Fibroblast of the aortic adventitia (primary cell): Measurements from ENCODE around the gene STAT1. TPM values are rescaled to one million over a fixed set of nuclear protein-coding genes. Genes with fewer than 3 reads are reported as not detected.

Source experiments
- DNase-seq: peaks from one replicate; pipeline ENCODE4 v3.0.0-alpha.2; 2010; ENCODE audit warnings: low read depth
- H3K4me3 ChIP-seq: 2 replicates; pipeline ENCODE4 v1.5.1; 2011; ENCODE audit warnings: low read depth, mild to moderate bottlenecking, control low read depth, low read length, moderate library complexity
- CTCF ChIP-seq: IDR thresholded peaks from 2 replicates; pipeline ENCODE4 v1.5.1; 2011; ENCODE audit warnings: mild to moderate bottlenecking, low read length, control low read depth, inconsistent platforms; ENCODE audit not compliant: insufficient read depth
- total RNA-seq: library from RNA; depleted of rRNA; stranded (reverse); fragments of >200 nt; gene quantifications from 2 replicates; pipeline ENCODE4 v1.2.3, GENCODE V29; 2012; ENCODE audit warnings: low replicate concordance

The STAT1 gene
- total RNA-seq, 1 donor, result 122 TPM

- peak; percentile 83 for DNase-seq
- no peak overlapping the region for H3K4me3 ChIP-seq
- TF ChIP-seq CTCF, result no peak
These were observed 29.4 kb downstream of the STAT1 start for GRCh38 chr2:190984595-190984994.

- DNase-seq, result no peak
- TF ChIP-seq CTCF, result no peak
- no peak overlapping the region for H3K4me3 ChIP-seq
These were observed 31.5 kb downstream of the STAT1 start for GRCh38 chr2:190982262-190983034.

- DNase-seq, result no peak
These were observed 32.2 kb downstream of the STAT1 start for GRCh38 chr2:190981733-190982132.

GRCh38 chr2:190981333-190981732, 32.6 kb downstream of the STAT1 start:
- no peak for DNase-seq
- H3K4me3 ChIP-seq, result no peak overlapping the region
- TF ChIP-seq CTCF, result no peak

More at GRCh38 chr2:190981733-190982132, 32.2 kb downstream of the STAT1 start:
- no peak for TF ChIP-seq CTCF
- H3K4me3 ChIP-seq, result no peak overlapping the region

- no peak overlapping the region for H3K4me3 ChIP-seq
- no peak for TF ChIP-seq CTCF
- no peak for DNase-seq
These were observed 33.3 kb downstream of the STAT1 start for GRCh38 chr2:190980630-190981209.

- no peak for DNase-seq
- H3K4me3 ChIP-seq, result no peak overlapping the region
These were observed 33.9 kb downstream of the STAT1 start for GRCh38 chr2:190979906-190980629.

More at GRCh38 chr2:190979906-190980629, 33.9 kb downstream of the STAT1 start:
- no peak for TF ChIP-seq CTCF
